Suppressor macrophage (primary cell): Measurements from ENCODE around the gene ZNF30.
A peak's percentile ranks its signal among the peaks of the same experiment; 100 is the strongest.
"Not testable (repeated sequence)": the region's sequence is repeated elsewhere in the genome, so short reads cannot be mapped to it uniquely, and the experiment has no call there.

ENCODE experiments used
- DNase-seq, 4 experiments: peaks; one replicate each; pipeline ENCODE4 v3.0.0-alpha.2; 2020 to 2022

The ZNF30 gene

GRCh38 chr19:34989298-34989697 is 62.6 kb downstream of the ZNF30 start:
- DNase-seq, result peak in 1 of 4 experiments; percentile 20

- peak in 1 of 4 experiments; percentile 32 for DNase-seq
Measured at GRCh38 chr19:34990578-34991192, 64.0 kb downstream of the ZNF30 start.

DNA sequence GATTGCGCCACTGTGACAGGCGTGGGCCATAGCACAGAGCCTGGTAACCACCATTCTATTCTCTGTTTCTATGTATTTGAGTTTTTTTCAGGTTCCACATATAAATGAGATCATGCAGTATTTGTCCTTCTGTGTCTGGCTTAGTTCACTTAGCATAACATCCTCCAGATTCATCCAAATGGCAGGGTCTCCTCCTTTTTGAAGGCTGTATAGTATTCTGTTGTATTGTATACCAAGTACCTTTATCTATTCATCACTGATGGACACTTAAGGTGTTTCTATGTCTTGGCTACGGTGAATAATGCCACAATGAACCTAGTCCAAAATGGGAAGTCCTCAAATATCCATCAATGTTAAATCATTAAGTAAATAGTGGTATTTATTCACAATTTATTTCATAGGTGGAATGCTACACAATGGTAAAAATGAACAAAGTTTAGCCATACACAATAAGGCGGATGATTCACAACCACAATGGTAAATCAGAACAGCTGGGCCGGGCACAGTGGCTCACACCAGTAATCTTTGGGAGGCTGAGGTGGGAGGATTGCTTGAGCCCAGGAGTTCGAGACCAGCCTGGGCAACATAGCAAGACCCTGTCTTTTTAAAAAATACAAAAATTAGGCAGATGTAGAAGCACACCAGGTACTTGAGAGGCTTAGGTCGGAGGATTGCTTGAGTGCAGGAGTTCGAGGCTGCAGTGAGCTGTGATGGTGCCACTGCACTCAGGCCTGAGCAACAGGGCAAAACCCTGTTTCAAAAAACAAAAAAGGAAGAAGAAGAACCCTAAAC is 65.0 kb downstream of the ZNF30 start:
- no peak for DNase-seq

DNA sequence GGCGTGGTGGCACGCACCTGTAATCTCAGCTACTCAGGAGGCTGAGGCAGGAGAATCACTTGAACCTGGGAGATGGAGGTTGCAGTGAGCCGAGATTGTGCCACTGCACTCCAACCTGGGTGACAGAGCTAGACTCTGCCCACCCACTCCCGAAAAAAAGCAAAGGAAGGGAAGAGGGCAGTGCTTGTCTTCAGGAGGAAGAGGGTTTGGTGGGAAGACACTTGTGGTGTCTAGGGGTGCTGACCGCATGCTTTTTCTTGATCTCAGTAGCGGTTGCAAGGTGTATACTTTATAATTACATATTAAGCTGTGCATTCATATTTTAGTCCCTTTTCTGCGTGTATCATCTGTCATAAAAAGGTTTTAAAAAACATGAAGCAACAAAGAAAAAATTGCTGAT is 65.9 kb downstream of the ZNF30 start:
- DNase-seq, result not testable (repeated sequence)

DNA sequence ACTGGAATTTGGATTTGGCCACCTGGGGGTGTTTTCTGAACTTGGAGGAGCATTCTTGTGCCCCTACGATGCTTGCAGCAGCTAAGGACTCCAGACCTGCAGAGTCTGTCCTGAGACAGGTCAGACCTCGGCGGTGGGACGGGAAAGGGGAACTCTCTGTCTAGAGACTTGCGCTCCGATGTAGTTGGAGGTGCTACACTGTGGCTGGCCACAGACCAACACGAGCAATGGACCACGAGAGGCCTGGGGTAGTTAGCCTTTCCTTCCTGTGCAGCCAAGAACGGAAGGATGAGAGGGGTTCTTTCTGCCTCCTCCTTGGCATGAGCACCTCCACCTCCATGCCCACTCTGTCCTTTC is 67.6 kb downstream of the ZNF30 start:
- no peak for DNase-seq
